Neural cell (in vitro differentiated cells): Measurements from ENCODE around the gene SIK1.
"Not testable (repeated sequence)": the region's sequence is repeated elsewhere in the genome, so short reads cannot be mapped to it uniquely, and the experiment has no call there.

Experiments used
- TAF1 ChIP-seq: IDR thresholded peaks from 2 replicates; pipeline ENCODE4 v1.6.1; 2012; ENCODE audit warnings: low read depth
- TF ChIP-seq, protein P1 (sequence below): fragments of 450-650 bp; IDR thresholded peaks from 2 replicates; pipeline ENCODE4 v1.5.1; 2014; ENCODE audit warnings: antibody characterized with exemption, mild to moderate bottlenecking, moderate library complexity; ENCODE audit not compliant: poor library complexity, severe bottlenecking

DNA sequence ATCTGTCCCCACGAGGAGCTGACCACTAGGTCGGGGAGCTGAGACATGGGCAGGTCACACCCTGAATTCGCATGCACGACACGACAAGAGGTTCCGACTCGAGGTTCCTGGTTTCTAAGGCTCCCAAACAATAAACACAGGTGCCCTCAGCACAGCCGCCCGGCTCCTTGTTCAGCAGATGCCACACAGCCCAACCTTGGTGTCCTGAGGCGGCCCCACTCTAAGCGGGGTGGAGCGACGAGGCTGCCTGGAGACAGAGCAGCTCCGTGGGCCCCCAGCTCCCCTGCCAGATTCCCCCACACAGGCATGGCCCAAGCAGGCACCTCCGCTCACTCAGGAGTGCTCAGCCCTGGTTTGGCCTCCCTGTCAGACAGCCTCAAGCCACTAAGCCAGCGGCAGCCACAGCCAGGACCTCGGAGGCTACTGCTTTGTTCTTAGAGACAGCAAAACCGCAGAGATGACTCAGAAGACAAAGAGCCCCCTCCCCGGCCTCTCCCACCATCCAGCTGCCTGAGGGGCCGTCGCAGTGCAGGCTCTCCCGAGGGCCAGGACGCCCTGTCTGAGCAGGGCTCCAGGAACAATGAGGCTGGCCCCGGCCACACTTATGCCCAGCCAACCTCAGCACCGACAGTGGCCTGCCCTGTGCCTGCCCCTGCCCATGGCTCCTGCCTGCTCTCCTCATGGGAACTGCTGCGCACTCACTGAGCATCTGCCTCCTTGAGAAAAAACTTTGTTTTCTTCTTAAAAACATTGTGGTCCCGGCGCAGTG lies 14.7 kb downstream of the SIK1 start:
- TF ChIP-seq, protein P1, sequence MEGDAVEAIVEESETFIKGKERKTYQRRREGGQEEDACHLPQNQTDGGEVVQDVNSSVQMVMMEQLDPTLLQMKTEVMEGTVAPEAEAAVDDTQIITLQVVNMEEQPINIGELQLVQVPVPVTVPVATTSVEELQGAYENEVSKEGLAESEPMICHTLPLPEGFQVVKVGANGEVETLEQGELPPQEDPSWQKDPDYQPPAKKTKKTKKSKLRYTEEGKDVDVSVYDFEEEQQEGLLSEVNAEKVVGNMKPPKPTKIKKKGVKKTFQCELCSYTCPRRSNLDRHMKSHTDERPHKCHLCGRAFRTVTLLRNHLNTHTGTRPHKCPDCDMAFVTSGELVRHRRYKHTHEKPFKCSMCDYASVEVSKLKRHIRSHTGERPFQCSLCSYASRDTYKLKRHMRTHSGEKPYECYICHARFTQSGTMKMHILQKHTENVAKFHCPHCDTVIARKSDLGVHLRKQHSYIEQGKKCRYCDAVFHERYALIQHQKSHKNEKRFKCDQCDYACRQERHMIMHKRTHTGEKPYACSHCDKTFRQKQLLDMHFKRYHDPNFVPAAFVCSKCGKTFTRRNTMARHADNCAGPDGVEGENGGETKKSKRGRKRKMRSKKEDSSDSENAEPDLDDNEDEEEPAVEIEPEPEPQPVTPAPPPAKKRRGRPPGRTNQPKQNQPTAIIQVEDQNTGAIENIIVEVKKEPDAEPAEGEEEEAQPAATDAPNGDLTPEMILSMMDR: not testable (repeated sequence)
- not testable (repeated sequence) for TF ChIP-seq TAF1
